ENCODE measurements around the gene REC8. TPM values are rescaled to one million over a fixed set of nuclear protein-coding genes. Genes with fewer than 3 reads are reported as not detected.

REC8 gene
- total and polyA plus RNA-seq, 2 of the 13 experiments (the other 11 are each of a cell fraction or from before 2014, with no cell fraction given) = 3.4 to 14.7 TPM

GRCh38 chr14:24146453-24146977, 25.4 kb upstream of the REC8 start, which contains the start of gene PSME2 (continued):
- TF ChIP-seq ZNF564 (CRISPR knock-in tag; IDR thresholded peaks at IDR 0.05) (no peak), AGO1 (IDR thresholded peaks at IDR 0.05; ENCODE audit: low read depth, low read length, poor library complexity, severe bottlenecking) (no peak), MIER2 (CRISPR knock-in tag; IDR thresholded peaks at IDR 0.05) (no peak), ZNF260 (CRISPR knock-in tag; IDR thresholded peaks at IDR 0.05; ENCODE audit: borderline replicate concordance, low read depth) (no peak), MED8 (CRISPR knock-in tag; IDR thresholded peaks at IDR 0.05; ENCODE audit: insufficient replicate concordance) (peak; percentile 75), REST (IDR thresholded peaks at IDR 0.05; ENCODE audit: borderline replicate concordance in 1 of 2, low read depth in 1 of 2, low read length in 2 of 2) (0 out of 4 replicates have a peak, but pooled peaks of 1 of the 2 experiments have one; percentile 7), U2AF1 (optimal IDR thresholded peaks at IDR 0.05; ENCODE audit: low read depth, low read length) (peak; percentile 83), TRIM22 (IDR thresholded peaks at IDR 0.05) (no peak), GATAD2A (CRISPR knock-in tag; IDR thresholded peaks at IDR 0.05) (peak; percentile 59; the same call in 1 of the 2 replicates), ZBTB40 (IDR thresholded peaks at IDR 0.05) (no peak), ZBTB40 (CRISPR knock-in tag; IDR thresholded peaks at IDR 0.05) (no peak), POLR2AphosphoS2 (IDR thresholded peaks at IDR 0.05; ENCODE audit: low read depth, low read length) (no peak), ZNF296 (CRISPR knock-in tag; conservative IDR thresholded peaks at IDR 0.05) (no peak), ZSCAN12 (CRISPR knock-in tag; IDR thresholded peaks at IDR 0.05) (no peak; the same call in 1 of the 2 replicates)

Measured in HepG2 (cell line).